Transverse colon (tissue), 4 donors: ENCODE measurements around the gene MCC.

ENCODE experiments used
- CTCF ChIP-seq, 5 experiments: fragments of 200-600 bp in 3 of 5; fragments of 450-650 bp in 2 of 5; sonication (generic) in 3 of 5; IDR thresholded peaks; 1 replicate in 2 of 5; 2 replicates in 3 of 5; pipeline ENCODE4 v1.5.1; 2016 to 2017; ENCODE audit warnings: antibody characterized with exemption in 5 of 5, inconsistent platforms in 3 of 5, mild to moderate bottlenecking in 2 of 5, moderate library complexity in 1 of 5
- EP300 ChIP-seq: sonication (generic); formaldehyde crosslinking; IDR thresholded peaks from one replicate; pipeline ENCODE4 v1.6.1; 2017; ENCODE audit warnings: antibody characterized with exemption, low read depth
- POLR2A ChIP-seq: fragments of 450-650 bp; IDR thresholded peaks from one replicate; pipeline ENCODE4 v1.6.1; 2016; ENCODE audit warnings: antibody characterized with exemption, mild to moderate bottlenecking, moderate library complexity
- POLR2AphosphoS5 ChIP-seq, 3 donors: sonication (generic); formaldehyde crosslinking; IDR thresholded peaks; one replicate each; pipeline ENCODE4 v1.6.1; 2016; ENCODE audit warnings: antibody characterized with exemption in 3 of 3

DNA sequence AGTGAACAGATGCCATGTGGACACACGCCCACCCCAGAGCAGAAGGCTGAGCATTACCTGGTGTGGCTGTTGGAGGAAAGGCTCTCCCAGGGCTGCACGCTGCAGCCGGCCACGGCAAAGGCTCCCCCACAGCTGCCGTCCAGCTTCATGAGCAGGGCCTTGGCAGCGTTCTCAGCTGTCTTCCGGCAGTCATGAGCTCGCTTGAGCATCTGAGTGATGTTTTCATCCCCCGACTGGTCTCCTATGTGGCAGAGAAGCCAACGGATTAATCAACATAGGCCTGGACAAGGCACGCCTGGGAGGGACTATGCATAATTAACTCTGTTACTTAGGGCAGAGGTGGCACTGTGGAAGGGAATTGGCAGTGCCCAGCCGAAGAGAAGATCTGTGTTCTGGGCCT is 424.3 kb downstream of the MCC start:
- TF ChIP-seq CTCF (IDR thresholded peaks at IDR 0.05) (no peak), POLR2A (no peak), POLR2AphosphoS5 (IDR thresholded peaks at IDR 0.05) (no peak), EP300 (no peak)
